ENCODE results near the gene MRPS7.

DNA sequence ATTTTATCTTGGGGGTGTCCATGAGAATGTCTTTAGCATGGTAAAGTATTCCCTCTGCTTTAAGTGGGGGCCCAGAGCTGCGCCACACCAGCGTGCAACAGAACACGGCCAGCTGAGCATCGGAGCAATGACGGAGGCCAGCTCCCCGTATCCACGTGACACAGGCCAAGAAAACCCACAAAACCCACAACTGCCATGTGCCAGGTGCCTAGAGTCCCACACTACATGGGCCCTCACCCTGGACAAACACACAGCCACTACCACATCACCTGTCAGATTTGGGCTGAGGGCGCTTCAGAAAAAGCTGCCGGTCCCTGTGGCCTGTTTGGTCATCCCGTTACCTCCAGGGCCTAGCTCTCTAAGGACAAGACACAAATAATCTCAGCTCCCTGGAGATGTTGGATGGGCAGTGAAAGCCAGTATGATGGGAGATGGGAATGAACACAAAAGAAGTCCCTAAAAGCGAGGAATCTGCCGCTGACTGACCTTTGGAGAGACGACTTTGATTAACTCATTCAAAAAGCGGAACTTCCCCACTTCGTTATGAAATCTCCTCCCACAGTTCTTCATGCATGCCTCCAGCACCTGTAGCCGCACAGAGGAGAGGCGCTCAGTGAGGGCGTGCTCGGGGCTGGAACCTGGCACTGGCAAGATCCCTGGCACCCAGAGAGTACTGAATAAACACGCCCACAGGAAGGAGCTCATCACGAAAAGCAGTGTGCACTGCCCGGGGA, 17.4 kb upstream of the MRPS7 start:
- TF ChIP-seq GATA2 (IDR thresholded peaks at IDR 0.05; ENCODE audit: low read depth, low read length) (no peak), GATA3 (IDR thresholded peaks at IDR 0.05; ENCODE audit: low read depth, low read length) (no peak)

Measured in SH-SY5Y (cell line).